Endothelial cell of umbilical vein (primary cell): ENCODE results near the gene TENT4A. TPM values are rescaled to one million over a fixed set of nuclear protein-coding genes. Genes with fewer than 3 reads are reported as not detected.
A peak's percentile ranks its signal among the peaks of the same experiment; 100 is the strongest.

Experiments used
- BruUV-seq: library from RNA; stranded (reverse); fragments of 400-500 nt; replicated peaks from 2 replicates; lab custom pipeline; 2021; lab: Mats Ljungman, UMichigan
- CTCF ChIA-PET: fragments of 300-600, 350-600 bp; sonication (Branson Sonifier 250); formaldehyde crosslinking; loops from one replicate; lab custom pipeline; 2021; ENCODE audit warnings: antibody characterized with exemption, inconsistent platforms; lab: Charles Lee
- POLR2A ChIA-PET: fragments of 300-600, 350-600 bp; sonication (Branson Sonifier 250); formaldehyde crosslinking; loops from one replicate; lab custom pipeline; 2021; ENCODE audit warnings: antibody characterized with exemption, inconsistent platforms; lab: Charles Lee
- DNase-seq: peaks from one replicate; pipeline ENCODE4 v3.0.0-alpha.2; 2011; ENCODE audit warnings: low read depth, low spot score
- FAIRE-seq: peaks from 2 replicates; lab custom pipeline; 2011; peaks lifted over from hg19 to GRCh38; lab: Jason Lieb, UNC
- H2AFZ ChIP-seq: 2 replicates; pipeline ENCODE4 v1.6.0; 2012; ENCODE audit warnings: low read depth, low read length, control low read depth, inconsistent platforms
- H3K27ac ChIP-seq: 2 replicates; pipeline ENCODE4 v1.5.1; 2011; ENCODE audit warnings: low read depth, mild to moderate bottlenecking, control low read depth, low read length, moderate library complexity; ENCODE audit not compliant: insufficient read depth
- H3K27me3 ChIP-seq, 2 experiments: 2 replicates each; pipeline versions ENCODE4 v1.6.0 to v1.6.1; 2011; ENCODE audit warnings: low read length in 2 of 2, mixed read lengths in 1 of 2; ENCODE audit not compliant: control insufficient read depth in 2 of 2, insufficient read depth in 2 of 2
- H3K36me3 ChIP-seq, 2 experiments: 2 replicates in 1 of 2; 3 replicates in 1 of 2; pipeline ENCODE4 v1.5.1; 2011; ENCODE audit warnings: low read length in 2 of 2, mild to moderate bottlenecking in 1 of 2, moderate library complexity in 1 of 2; ENCODE audit not compliant: control insufficient read depth in 2 of 2, insufficient read depth in 2 of 2; ENCODE audit errors: extremely low read depth in 1 of 2
- H3K4me1 ChIP-seq: 3 replicates; pipeline ENCODE4 v1.5.1; 2011; ENCODE audit warnings: mild to moderate bottlenecking, low read length; ENCODE audit not compliant: control insufficient read depth, insufficient read depth; ENCODE audit errors: extremely low read depth
- H3K4me2 ChIP-seq: 2 replicates; pipeline ENCODE4 v1.6.1; 2011; ENCODE audit warnings: low read length, control low read depth, mixed read lengths; ENCODE audit not compliant: insufficient read depth
- H3K4me3 ChIP-seq, 3 experiments: fragments of 200-600 bp in 1 of 3; sonication (generic), shearing (Covaris generic) in 1 of 3; replicated peaks in 1 of 3; 2 replicates each; pipeline ENCODE4 v1.5.1; 2011 to 2016; ENCODE audit warnings: control low read depth in 3 of 3, low read length in 3 of 3, mild to moderate bottlenecking in 2 of 3, inconsistent platforms in 1 of 3, low read depth in 1 of 3, moderate library complexity in 1 of 3; ENCODE audit not compliant: insufficient read depth in 1 of 3
- H3K79me2 ChIP-seq: 2 replicates; pipeline ENCODE4 v1.6.0; 2012; ENCODE audit warnings: low read length, inconsistent platforms; ENCODE audit not compliant: control insufficient read depth, insufficient read depth
- H3K9ac ChIP-seq: replicated peaks from 2 replicates; pipeline ENCODE3; 2011; ENCODE audit warnings: low read length, control low read depth; ENCODE audit not compliant: insufficient read depth; ENCODE audit errors: extremely low read depth
- H3K9me1 ChIP-seq: replicated peaks from 3 replicates; pipeline ENCODE4 v1.6.0; 2011; ENCODE audit warnings: mild to moderate bottlenecking, low read length; ENCODE audit not compliant: control insufficient read depth, insufficient read depth; ENCODE audit errors: extremely low read depth
- H3K9me3 ChIP-seq: replicated peaks from 2 replicates; pipeline ENCODE4 v1.5.1; 2012; ENCODE audit warnings: low read length, inconsistent platforms; ENCODE audit not compliant: control insufficient read depth, insufficient read depth
- H4K20me1 ChIP-seq: replicated peaks from 2 replicates; pipeline ENCODE3; 2011; ENCODE audit warnings: mild to moderate bottlenecking, low read length; ENCODE audit not compliant: control insufficient read depth, insufficient read depth; ENCODE audit errors: extremely low read depth
- CTCF ChIP-seq, 2 donors: IDR thresholded peaks; 1 replicate in 1 of 2; 2 replicates in 1 of 2; pipeline ENCODE4 v1.5.1; 2011; ENCODE audit warnings: low read length in 2 of 2, mild to moderate bottlenecking in 2 of 2, moderate library complexity in 2 of 2, control low read depth in 1 of 2, inconsistent platforms in 1 of 2, low read depth in 1 of 2; ENCODE audit not compliant: insufficient read depth in 1 of 2; ENCODE audit errors: extremely low read depth in 1 of 2
- EZH2 ChIP-seq: IDR thresholded peaks from 2 replicates; pipeline ENCODE4 v1.6.1; 2012; ENCODE audit warnings: borderline replicate concordance, low read depth, mild to moderate bottlenecking, moderate library complexity, low read length, inconsistent platforms; ENCODE audit not compliant: severe bottlenecking
- FOS ChIP-seq: IDR thresholded peaks from 2 replicates; pipeline ENCODE4 v1.6.1; 2011; ENCODE audit warnings: mild to moderate bottlenecking, low read length, moderate library complexity, borderline replicate concordance; ENCODE audit not compliant: insufficient read depth
- GATA2 ChIP-seq: IDR thresholded peaks from 2 replicates; pipeline ENCODE4 v1.7.0; 2011; ENCODE audit warnings: low read depth, mild to moderate bottlenecking, moderate library complexity, mixed read lengths, low read length; ENCODE audit not compliant: insufficient read length, insufficient read depth
- JUN ChIP-seq: IDR thresholded peaks from 2 replicates; pipeline ENCODE4 v1.6.1; 2011; ENCODE audit warnings: borderline replicate concordance, low read depth; ENCODE audit not compliant: insufficient read length, insufficient read depth
- MAX ChIP-seq: IDR thresholded peaks from 2 replicates; pipeline ENCODE4 v1.6.1; 2011; ENCODE audit not compliant: insufficient read depth, insufficient read length
- MYC ChIP-seq: IDR thresholded peaks from one replicate; pipeline ENCODE4 v1.6.1; 2011; ENCODE audit warnings: mild to moderate bottlenecking, low read depth, low read length
- POLR2A ChIP-seq: IDR thresholded peaks from 2 replicates; pipeline ENCODE4 v1.6.1; 2012; ENCODE audit warnings: low read depth, mild to moderate bottlenecking, control low read depth, low read length
- POLR2AphosphoS5 ChIP-seq: IDR thresholded peaks from 2 replicates; pipeline ENCODE4 v1.6.1; 2012; ENCODE audit warnings: low read depth, mild to moderate bottlenecking, control low read depth, low read length, moderate library complexity; ENCODE audit not compliant: insufficient read depth
- dilution Hi-C: fragments of 300-500 bp; cut with MboI; formaldehyde crosslinking; loops from one replicate; pipeline ENCODE4 v1.15.0; 2019; ENCODE audit warnings: low sequenced_read_pairs; ENCODE audit not compliant: extremely low pct_ligation_motif_present
- intact Hi-C: fragments of 100-400 bp; cut with micrococcal nuclease; formaldehyde crosslinking; loops from one replicate; pipeline ENCODE4 v1.10.0; 2022
- polyA plus RNA-seq, 4 experiments: library from polyadenylated mRNA; depleted of rRNA in 3 of 4; stranded (reverse) in 3 of 4; unstranded in 1 of 4; fragments of >200 nt; gene quantifications; 2 replicates each; pipeline versions ENCODE4 v1.2.1 to v1.2.3, GENCODE V29; 2011 to 2012; ENCODE audit warnings: missing spikeins in 1 of 4
- total RNA-seq: library from RNA; stranded (reverse); gene quantifications from 2 replicates; pipeline ENCODE4 v1.2.3, GENCODE V29; 2021

The TENT4A gene
- total and polyA plus RNA-seq, 2 donors (not counting 3 experiments of a cell fraction or from before 2014, with no cell fraction given) = 10.2 to 35.4 TPM

GRCh38 chr5:6720561-6720921 is 7.3 kb downstream of the TENT4A start:
- Histone ChIP-seq H3K9me1 (no peaks in the 10 kb centered on the region), H3K9me3 (no peaks in the 10 kb centered on the region), H4K20me1 (peaks cover 7% of the 10 kb centered on the region), H3K36me3 (peaks cover 0 to 4% of the 10 kb centered on the region in 2 experiments), H3K4me1 (peaks cover 33% of the 10 kb centered on the region), H2AFZ (no peak overlapping the region), H3K4me3 (no peak overlapping the region), H3K4me2 (no peak overlapping the region), H3K9ac (no peak overlapping the region), H3K27me3 (no peaks in the 10 kb centered on the region), H3K79me2 (peaks cover 97% of the 10 kb centered on the region), H3K27ac (no peak overlapping the region)
- TF ChIP-seq POLR2AphosphoS5 = no peak
- dilution Hi-C loops (no loop called here), intact Hi-C loops (no loop called here)
- ChIA-PET POLR2A (no interaction called here), CTCF (no interaction called here)
- no TSS peak for BruUV-seq
- DNase-seq (no peak), FAIRE-seq (no peak)

GRCh38 chr5:6721442-6721841 is 8.2 kb downstream of the TENT4A start:
- FAIRE-seq = no peak
- no peak for DNase-seq
- Histone ChIP-seq H3K27me3 (no peaks in the 10 kb centered on the region), H3K4me1 (peaks cover 24% of the 10 kb centered on the region), H3K4me3 (no peak overlapping the region), H2AFZ (no peak overlapping the region), H3K36me3 (peaks cover 2 to 4% of the 10 kb centered on the region in 2 experiments), H3K79me2 (peaks cover 97% of the 10 kb centered on the region), H3K4me2 (peak overlapping the region; percentile 58), H3K27ac (no peak overlapping the region), H3K9me3 (no peaks in the 10 kb centered on the region), H4K20me1 (peaks cover 7% of the 10 kb centered on the region), H3K9me1 (no peaks in the 10 kb centered on the region), H3K9ac (no peak overlapping the region)
- intact Hi-C loops = no loop called here
- CTCF ChIA-PET = interaction anchor here (1.3 to 2.8 kb wide), 3 partner anchors 9 to 24 kb away, joined by 3 to 17 read pairs (median 8); no protein-coding TSS in a partner anchor
- dilution Hi-C loops = no loop called here
- no peak for TF ChIP-seq EZH2
- no peak for TF ChIP-seq MAX
- TF ChIP-seq POLR2A = no peak
- TF ChIP-seq GATA2 = no peak
- TF ChIP-seq JUN = no peak
- no peak for TF ChIP-seq MYC
- no peak for TF ChIP-seq FOS
- no peak for TF ChIP-seq CTCF (IDR thresholded peaks at IDR 0.05; ENCODE audit: extremely low read depth in 1 of 2, insufficient read depth in 1 of 2, low read depth in 1 of 2, low read length in 2 of 2)
- TF ChIP-seq POLR2AphosphoS5 = no peak
- POLR2A ChIA-PET = no interaction called here
- BruUV-seq = no TSS peak
